ENCODE data around the gene USB1. TPM values are rescaled to one million over a fixed set of nuclear protein-coding genes. Genes with fewer than 3 reads are reported as not detected.
"Not testable (repeated sequence)": the region's sequence is repeated elsewhere in the genome, so short reads cannot be mapped to it uniquely, and the experiment has no call there.

USB1 gene
- total RNA-seq, 1 donor from 2014 or later: 28.3 TPM

DNA sequence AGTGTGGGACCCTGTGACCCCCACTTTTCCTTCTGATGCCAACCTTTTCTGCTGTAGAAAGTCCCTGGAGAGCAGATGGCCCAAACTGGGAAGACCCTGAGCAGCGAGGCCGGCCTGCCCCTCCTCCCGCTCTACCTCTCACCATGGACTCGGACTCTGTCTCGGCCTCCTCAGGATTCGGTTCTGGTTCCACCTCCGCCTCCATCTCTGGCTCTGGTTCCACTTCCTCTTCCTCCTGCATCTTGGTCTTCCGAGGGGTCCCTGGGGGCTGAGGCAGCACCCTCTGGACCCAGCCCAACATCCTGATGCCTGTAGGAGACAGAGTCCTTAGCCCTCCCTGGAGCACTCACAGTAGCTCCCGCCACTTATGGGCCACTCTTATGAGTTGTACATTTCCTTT, 34.2 kb upstream of the USB1 start:
- intact Hi-C loops (cut with micrococcal nuclease): no loop called here
- DNase-seq (no peak), ATAC-seq (no peak)

DNA sequence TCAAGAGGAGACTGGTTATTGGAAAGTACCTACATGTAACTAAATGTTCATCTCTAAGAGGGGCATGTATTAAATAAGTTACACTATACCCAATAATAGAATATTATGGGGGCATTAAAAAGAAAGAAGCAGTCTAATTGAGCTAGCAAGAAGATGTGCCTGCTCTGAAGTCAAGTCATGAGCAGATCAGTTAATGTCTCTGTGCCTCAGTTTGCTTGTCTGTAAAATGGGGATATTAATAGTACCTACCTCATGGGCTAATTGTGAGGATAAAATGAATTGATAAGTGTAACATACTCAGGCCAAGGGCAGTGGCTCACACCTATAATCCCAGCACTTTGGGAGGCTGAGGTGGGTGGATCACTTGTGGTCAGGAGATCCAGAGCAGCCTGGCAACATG, 33.3 kb upstream of the USB1 start:
- ATAC-seq (no peak), DNase-seq (no peak)
- intact Hi-C loops (cut with micrococcal nuclease): no loop called here

DNA sequence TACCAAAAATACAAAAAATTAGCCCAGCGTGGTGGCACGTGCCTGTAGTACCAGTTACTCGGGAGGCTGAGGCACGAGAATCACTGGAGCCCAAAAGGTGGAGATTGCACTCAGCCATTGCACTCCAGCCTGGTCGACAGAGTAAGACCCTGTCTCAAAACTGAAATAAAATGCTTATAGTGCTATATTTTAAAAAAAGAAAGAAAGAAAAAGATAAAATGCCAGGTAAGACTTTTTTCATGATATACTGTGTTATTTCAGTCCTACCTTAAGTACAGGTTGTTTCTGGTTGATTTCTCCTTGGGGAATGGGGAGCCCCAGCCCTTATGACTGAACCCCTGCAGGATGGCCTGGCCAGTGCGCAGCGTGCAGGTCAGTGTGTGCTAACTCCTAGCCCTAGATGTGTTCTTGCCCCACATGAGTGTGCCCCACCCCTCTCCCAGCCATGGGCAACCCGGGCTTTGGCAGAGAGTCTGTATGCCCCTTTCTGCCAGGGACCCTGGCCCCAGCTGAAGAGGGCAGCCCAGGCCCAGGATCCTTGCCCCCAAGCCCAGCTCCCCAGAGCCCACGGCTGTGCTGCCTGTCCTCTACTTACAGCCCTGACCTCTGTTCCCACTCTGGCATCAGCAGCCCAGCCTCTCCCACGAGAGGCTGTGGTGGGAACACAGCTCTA, 31.6 kb upstream of the USB1 start:
- intact Hi-C loops (cut with micrococcal nuclease): no loop called here
- ATAC-seq: no peak
- no peak for DNase-seq

DNA sequence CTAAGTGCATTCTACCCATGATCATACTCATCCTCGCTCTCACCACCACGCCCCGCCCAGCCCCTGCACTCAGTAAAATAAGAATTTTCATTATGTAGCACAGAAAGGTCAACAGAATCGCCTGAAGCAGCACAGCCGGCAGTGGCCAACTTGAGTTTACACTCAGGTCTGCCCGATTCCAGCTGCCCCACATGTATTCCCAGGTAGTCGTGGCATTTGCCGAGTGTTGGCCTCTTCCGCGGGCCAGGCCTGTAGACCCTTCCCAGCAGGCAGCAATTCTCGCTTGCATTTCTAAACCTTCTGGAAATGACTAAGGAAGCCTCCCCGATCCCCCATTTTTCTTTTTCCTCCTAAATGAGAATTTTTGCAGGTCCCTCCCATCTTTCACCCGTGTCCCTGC, 30.9 kb upstream of the USB1 start:
- ATAC-seq (no peak), DNase-seq (no peak)
- intact Hi-C loops (cut with micrococcal nuclease): no loop called here

DNA sequence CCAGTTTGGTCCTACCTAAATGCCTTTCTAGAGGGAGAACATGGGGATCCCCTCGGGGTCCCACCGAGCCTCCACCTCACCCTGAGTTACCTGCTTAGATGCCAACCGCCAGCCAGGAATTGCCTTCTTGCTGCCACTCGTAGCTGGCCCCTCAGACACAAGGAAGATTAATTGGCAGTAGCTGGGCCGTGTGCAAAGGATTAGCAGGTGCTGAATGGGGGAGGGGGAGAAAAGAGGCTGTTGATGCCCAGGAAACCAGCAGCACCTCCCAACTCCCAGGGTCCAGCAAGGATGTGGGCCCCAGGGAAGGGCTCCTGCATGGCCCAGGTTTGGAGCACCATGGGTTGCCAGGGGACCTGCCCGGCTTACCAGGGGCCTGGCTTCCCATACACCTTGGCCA, 30.2 kb upstream of the USB1 start, which contains the start of gene CNGB1:
CNGB1 (minus strand) TSS at position 159 of the 400 bp plus-strand sequence. CDS start 3,842 bp downstream, outside the sequence.
- DNase-seq (no peak), ATAC-seq (no peak)
- intact Hi-C loops (cut with micrococcal nuclease): no loop called here

DNA sequence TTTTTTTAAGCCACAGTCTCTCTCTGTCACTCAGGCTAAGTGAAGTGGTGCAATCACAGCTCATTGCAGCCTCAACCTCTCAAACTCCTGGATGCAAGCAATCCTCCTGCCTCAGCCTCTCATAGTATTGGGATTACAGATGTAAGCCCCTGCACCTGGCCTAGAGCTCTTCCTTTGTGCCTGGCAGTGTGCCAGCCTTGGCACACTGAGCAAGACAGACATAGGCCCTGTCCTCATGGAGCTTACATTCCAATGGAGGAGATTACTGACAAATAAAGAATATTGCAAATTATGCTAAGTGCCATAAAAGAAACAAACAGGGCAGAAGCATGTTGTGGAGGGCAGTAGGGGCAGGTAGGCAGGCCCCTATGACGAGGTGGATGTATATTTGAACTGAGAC, 29.4 kb upstream of the USB1 start:
- no peak for DNase-seq
- intact Hi-C loops (cut with micrococcal nuclease): no loop called here
- ATAC-seq: no peak

DNA sequence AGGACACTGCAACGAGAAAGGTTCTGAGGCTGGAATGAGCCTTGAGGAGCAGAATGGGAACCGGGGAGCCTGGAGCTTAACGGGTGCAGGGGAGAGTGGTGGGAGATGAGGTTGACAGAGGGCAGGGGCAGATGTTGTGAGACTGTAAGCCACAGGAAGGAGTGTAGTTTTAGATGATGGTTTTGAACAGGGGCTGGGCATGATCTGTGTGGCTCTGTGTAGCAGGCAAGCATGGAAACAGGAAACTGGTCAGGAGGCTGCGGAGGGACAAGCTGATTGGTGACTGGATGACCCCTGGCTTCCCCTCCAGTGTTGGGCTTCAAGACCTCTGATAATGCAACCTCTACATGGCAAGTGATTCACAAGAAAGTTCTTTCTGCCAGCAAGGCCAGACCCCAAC, 28.9 kb upstream of the USB1 start:
- DNase-seq (no peak), ATAC-seq (no peak)
- intact Hi-C loops (cut with micrococcal nuclease): no loop called here

DNA sequence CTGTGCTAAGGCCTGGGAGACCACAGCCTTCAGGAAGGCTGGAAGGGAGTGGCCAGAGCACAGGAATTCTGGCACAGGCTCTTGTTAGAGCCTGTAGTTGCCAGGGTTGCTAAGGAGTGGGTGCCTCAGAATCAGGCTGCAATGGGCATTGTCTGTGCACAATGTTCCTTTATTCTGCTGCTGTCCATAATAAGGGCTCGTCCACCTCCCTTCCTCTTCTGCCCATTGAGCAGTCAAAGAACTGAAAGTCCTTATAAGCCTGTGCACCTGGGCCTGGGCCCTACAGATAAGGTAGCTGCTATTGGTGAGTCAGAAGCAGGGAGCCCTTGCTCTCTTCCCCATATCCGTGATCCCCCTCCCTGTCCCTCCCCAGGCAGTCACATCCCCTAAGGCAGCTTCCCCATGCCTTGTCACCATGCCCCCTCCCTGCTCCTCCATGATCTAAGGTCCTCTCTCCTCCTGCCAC, 24.8 kb upstream of the USB1 start:
- peak; percentile 44 for DNase-seq

DNA sequence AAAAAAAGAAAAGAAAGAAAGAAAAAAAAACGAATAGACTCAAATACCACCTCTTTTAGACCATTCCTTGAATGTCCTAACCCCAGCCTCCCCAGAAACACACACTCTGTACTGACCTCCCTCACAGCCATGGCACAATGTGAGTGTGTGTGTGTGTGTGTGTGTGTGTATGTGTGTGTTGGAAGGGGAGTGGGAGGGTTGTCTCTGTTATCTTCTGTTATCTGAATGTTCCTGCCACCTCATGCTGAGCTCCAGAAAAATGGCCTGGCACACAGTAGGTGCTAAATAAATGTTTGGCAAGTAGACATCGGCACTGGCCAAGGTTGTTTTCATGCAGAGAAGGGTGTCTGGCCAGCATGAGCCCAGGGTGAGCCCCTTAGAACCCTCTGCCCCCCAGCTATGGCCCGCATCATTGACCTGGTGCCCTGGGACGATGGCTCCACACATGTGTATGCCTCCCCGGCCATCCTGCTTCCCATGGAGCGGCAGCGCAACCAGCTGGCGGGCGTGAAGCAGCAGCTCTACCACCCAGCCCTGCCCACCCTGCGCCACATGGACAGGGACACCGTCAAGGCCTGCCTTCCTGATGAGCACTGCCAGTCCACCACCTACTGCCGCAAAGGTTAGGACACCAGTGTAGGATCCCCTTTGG, 23.7 kb upstream of the USB1 start:
- intact Hi-C loops (cut with micrococcal nuclease): no loop called here
- DNase-seq (no peak), ATAC-seq (peak; percentile 35)

More for the DNA sequence above, 24.8 kb upstream of the USB1 start:
- peak; percentile 94 for ATAC-seq
- intact Hi-C loops (cut with micrococcal nuclease): no loop called here

DNA sequence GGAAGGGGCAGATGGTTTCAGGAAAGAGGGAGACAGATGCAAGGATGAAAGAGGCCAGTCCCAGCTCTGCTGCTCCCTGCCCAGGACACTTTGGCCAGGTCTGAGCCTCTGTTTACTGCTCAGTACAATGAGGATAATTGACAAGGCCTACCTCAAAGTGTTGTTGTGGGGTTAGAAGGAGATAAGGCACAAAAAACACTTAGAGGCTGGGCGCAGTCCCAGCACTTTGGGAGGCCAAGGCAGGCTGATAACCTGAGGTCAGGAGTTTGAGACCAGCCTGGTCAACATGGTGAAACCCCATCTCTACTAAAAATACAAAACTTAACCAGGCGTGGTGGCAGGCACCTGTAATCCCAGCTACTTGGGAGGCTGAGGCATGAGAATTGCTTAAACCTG, 23.1 kb upstream of the USB1 start:
- DNase-seq; ATAC-seq; intact Hi-C loops (cut with micrococcal nuclease): not testable (repeated sequence)

DNA sequence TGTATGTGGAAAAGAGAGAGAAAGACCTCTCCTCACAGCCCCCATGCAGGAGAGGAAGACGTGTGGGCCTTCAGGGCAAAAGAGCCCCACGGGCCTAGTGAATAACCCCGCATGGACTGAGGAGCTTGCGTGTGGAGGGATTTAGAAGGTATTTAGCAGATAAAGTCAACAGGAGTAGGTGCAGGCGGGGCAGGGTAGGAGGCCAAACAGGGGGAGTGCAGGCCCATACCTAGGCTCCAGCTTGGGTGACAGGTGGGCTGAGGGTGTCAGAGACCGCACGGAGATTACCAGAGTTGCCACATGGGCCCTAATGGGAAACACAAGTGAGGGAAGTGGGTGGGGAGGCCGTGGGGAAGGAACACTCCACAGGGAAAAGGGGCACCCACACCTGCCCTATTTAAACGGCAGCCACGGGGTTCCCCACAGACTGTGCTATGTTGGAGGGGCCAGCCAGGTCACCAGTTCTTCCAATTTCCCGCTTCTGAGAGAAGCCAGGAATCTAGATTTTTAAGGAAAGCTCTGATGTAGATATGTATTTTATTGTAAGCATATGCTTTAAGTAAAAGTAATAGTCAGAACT, 22.1 kb upstream of the USB1 start:
- ATAC-seq (no peak), DNase-seq (no peak)
- intact Hi-C loops (cut with micrococcal nuclease): no loop called here

DNA sequence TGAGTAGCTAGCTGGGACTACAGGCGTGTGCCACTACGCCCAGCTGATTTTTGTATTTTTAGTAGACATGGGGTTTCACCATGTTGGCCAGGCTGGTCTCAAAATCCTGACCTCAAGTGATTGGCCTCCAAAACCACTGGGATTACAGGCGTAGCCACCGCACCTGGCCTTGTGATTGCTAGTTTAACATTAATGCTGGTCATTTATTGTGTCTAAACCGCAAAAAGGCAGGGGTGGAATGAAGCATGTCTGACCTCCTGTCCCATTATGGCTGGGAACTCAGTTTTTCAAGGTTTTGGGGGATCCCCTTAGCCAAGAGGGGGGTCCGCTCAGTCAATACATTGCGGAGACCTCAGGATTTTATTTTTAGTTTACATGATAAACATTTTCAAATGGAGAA, 19.6 kb upstream of the USB1 start:
- ATAC-seq (no peak), DNase-seq (no peak)

DNA sequence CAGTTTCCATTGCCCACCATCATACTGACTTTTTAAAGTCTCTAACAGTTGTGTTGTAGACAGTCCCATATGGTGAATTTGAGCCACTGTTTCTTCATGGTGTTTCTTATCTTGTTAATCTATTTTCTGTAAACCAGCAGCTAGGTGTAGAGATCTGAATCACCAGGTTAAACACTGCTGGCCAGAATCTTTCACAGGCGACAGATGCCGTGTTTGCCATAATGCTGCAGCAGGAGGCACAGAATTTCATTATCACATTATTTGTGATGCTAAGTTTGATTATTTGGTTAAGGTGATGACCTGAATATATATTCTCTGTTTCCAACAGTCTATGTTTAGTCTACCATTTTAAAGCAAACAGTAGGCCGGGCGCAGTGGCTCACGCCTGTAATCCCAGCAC, 18.8 kb upstream of the USB1 start:
- intact Hi-C loops (cut with micrococcal nuclease): no loop called here
- DNase-seq (no peak), ATAC-seq (no peak)

More for the DNA sequence above, 19.6 kb upstream of the USB1 start:
- intact Hi-C loops (cut with micrococcal nuclease): no loop called here

DNA sequence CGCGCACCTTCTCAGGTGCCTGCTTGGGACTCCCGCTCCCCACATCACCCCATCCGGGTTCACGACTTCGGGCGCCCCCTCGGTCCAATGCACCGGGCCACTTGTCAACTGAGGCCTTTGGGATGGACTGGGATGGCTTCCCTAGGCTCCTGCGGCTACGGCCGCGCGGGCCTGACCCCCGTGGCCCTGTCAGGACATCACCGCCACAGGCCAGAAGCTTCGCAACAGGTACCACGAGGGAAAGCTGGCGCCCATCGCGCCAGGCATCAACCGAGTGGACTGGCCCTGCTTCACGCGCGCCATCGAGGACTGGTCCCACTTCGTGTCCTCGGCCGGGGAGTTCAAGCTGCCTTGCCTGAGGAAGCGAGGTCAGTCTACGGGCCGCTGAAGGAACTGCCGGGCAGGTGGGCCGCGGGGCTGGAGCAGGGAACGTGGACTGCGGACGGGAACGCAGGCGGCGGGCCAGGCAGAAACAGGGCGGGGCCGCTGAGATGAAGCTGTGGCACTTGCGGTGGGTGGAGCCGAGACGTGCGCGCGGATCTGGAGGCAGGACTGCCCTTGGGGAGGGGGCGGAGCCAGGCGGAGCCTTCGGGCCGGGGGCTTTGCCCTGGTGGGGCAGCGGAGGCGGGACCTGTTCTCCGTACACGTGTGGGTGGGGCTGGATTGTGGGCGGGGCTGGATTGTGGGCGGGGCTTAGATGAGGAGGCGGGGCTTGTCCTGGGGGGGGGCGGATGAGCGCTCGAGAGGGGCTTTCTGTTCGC, 16.6 kb upstream of the USB1 start:
- intact Hi-C loops (cut with micrococcal nuclease): no loop called here
- DNase-seq (peak; percentile 90), ATAC-seq (peak; percentile 90)

DNA sequence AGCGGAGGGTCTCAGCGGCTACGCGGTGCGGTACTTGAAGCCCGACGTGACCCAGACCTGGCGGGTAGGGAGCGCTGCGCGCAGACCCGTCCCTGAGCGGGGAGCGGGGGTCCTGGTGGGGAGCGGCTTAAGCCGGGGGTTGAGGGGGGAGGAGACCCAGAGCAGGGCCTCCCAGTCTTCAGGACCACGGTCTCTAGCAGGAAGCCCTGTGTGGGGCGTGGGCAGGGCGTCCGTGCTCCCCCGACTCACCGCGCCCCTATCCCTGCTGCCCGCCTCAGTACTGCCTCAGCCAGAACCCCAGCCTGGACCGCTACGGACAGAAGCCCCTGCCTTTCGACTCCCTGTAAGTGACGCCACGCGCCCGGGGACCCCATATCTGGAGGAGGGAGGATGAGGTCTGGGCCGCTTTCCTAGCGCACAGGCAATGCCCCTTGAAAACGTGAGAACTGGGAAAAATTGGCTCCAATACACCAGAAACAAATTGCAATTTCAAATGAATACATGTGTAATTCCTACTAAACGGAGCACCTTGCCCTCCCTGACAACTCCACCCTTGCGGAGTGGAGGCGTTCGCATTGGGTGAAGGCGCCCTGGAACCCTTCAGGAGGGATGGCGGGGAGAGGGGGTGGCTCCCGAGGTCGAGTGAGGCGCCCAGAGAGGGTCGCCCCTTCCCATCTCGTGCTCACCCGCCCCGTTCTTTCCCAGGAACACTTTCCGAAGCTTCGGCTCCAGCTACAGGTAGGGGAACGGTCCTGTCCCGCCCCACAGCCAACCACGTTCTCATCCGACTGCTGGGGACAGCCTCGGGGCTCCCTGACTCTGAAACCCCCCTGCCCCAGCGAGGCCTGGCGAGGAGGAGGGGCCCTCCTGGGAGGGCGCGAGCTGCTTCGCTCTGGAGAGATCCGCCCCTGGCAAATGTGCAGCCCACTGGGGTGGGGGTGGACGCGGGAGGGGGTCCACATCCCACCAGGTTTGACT, 15.7 kb upstream of the USB1 start:
- DNase-seq: no peak
- intact Hi-C loops (cut with micrococcal nuclease): no loop called here
- peak; percentile 47 for ATAC-seq

DNA sequence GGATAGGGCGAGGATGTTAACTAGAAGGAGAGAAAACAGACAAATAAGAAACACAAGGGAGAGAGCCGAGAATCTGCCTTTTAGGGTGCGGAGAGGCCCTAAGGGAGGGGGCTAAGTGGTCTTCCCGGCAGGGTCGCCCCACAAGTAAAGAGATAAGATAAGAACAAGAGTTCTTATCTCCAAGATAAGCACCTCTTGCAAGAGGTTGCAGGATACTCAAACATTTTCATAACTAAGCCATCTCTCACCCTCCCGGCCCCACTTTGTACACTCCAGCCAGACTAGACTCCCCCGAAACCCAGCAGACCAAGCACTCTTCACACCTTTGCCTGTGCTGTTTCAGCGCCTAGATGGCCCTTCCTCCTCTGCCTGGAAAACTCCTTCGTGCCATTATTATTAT, 15.0 kb upstream of the USB1 start:
- ATAC-seq: no peak

DNA sequence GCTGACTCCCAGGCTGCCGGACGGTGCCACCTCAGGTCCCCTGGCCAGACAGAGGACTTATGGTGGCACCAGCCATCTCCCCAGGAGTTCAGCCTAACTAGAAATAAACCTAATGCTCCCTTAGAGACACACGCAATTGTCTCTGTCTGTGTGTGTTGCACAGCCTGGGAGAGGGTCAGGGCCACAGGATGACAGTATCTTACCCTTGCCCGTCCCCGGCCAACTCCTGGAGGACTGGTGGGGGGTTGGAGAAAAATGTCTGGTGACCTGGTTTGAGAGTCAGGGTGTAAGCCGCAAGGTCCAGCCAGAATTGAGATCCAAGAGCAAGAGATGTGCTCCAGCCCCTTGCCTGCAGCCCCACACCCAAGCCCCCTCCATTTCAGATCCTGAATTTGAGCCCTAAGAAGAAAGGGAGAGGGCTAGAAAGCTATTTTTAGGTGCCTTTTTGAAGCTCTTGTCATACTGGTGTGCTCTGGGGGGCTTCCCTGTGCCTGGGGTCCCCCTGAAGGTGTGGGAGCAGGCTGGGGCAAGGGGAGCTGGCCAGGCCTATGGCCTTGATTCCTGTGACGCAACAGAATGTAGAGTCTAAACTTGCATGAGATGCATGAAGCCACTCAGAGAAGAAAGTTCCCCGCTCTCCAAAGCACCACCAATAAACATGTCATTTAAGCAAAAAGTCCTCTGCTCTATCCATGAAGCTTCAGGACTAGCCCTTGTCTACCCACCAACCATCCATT, 13.6 kb upstream of the USB1 start:
- intact Hi-C loops (cut with micrococcal nuclease): no loop called here
- no peak for DNase-seq

More for the DNA sequence above, 15.0 kb upstream of the USB1 start:
- intact Hi-C loops (cut with micrococcal nuclease): no loop called here
- DNase-seq: no peak

DNA sequence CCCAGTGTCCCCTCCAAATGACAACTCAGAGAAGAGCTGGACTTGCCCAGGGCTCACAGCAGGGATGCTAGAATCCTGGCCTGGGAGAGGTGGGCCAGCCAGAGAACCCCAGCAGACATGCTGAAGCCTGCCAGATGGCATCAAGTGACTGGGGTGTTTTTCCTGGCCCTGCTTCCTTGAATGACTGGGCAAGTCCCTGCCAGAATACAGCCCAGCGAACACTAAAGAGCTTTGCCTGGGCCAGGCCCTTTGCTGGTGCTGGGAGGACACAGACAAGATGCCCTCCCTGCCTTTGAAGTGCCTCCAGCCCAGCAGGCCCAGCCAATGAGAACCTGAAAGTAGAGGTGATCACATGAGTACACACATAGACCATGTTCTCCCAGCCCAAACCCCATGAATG, 12.3 kb upstream of the USB1 start:
- intact Hi-C loops (cut with micrococcal nuclease): no loop called here
- DNase-seq (peak; percentile 63), ATAC-seq (peak; percentile 78)

More for the DNA sequence above, 13.6 kb upstream of the USB1 start:
- no peak for ATAC-seq

Measured in left ventricle myocardium superior (tissue), 1 donor.